A673 (cell line): Measurements from ENCODE around the gene FAM168A. TPM values are rescaled to one million over a fixed set of nuclear protein-coding genes. Genes with fewer than 3 reads are reported as not detected.

Experiments
- BruUV-seq: library from RNA; stranded (reverse); fragments of 400-500 nt; replicated peaks from 2 replicates; lab custom pipeline; 2021; lab: Mats Ljungman, UMichigan
- CTCF ChIA-PET: fragments of 300-600 bp; sonication (Branson Sonifier 250); formaldehyde crosslinking; loops from one replicate; lab custom pipeline; 2022; ENCODE audit warnings: antibody characterized with exemption; lab: Charles Lee
- POLR2A ChIA-PET: fragments of 300-600 bp; sonication (Branson Sonifier 250); formaldehyde crosslinking; loops from one replicate; lab custom pipeline; 2022; ENCODE audit warnings: antibody characterized with exemption; ENCODE audit not compliant: low non-redundant PET; lab: Charles Lee
- DNase-seq: peaks from one replicate; pipeline ENCODE4 v3.0.0-alpha.2; 2015; ENCODE audit warnings: low spot score
- H3K27ac ChIP-seq: fragments of 200-600 bp; sonication (generic); 2 replicates; pipeline ENCODE4 v1.5.1; 2016; ENCODE audit warnings: mixed run types, low read depth, mild to moderate bottlenecking, mixed read lengths, antibody characterized with exemption, low read length; ENCODE audit not compliant: poor library complexity, severe bottlenecking
- H3K27me3 ChIP-seq: fragments of 200-600 bp; sonication (generic); replicated peaks from 2 replicates; pipeline ENCODE4 v1.6.1; 2017; ENCODE audit warnings: mixed run types, low read depth, mild to moderate bottlenecking, mixed read lengths, antibody characterized with exemption, low read length; ENCODE audit not compliant: insufficient read depth, poor library complexity
- H3K36me3 ChIP-seq: fragments of 200-600 bp; sonication (generic); 2 replicates; pipeline ENCODE4 v1.6.1; 2016; ENCODE audit warnings: mixed run types, mild to moderate bottlenecking, mixed read lengths, antibody characterized with exemption, low read length; ENCODE audit not compliant: insufficient read depth, poor library complexity, severe bottlenecking
- H3K4me1 ChIP-seq: fragments of 200-600 bp; sonication (generic); 2 replicates; pipeline ENCODE4 v1.6.1; 2017; ENCODE audit warnings: mixed run types, mild to moderate bottlenecking, mixed read lengths, antibody characterized with exemption, low read length; ENCODE audit not compliant: insufficient read depth, poor library complexity, severe bottlenecking
- H3K4me3 ChIP-seq: fragments of 200-600 bp; sonication (generic); 2 replicates; pipeline ENCODE4 v1.5.1; 2016; ENCODE audit warnings: low read depth, mixed run types, mild to moderate bottlenecking, mixed read lengths, low read length; ENCODE audit not compliant: poor library complexity, severe bottlenecking
- H3K9me3 ChIP-seq: fragments of 200-600 bp; sonication (generic); 2 replicates; pipeline ENCODE4 v1.6.1; 2016; ENCODE audit warnings: mixed run types, low read depth, mild to moderate bottlenecking, mixed read lengths, antibody characterized with exemption, low read length; ENCODE audit not compliant: poor library complexity, severe bottlenecking
- CTCF ChIP-seq: fragments of 300-800, 200-600 bp; sonication (generic); conservative IDR thresholded peaks from 2 replicates; pipeline ENCODE4 v1.5.1; 2017; ENCODE audit warnings: low read depth, mild to moderate bottlenecking, antibody characterized with exemption, low read length, moderate library complexity, mixed read lengths
- EZH2 ChIP-seq: fragments of 200-600 bp; sonication (generic); IDR thresholded peaks from 2 replicates; pipeline ENCODE4 v1.6.1; 2017; ENCODE audit warnings: borderline replicate concordance, low read depth, mild to moderate bottlenecking, mixed read lengths, antibody characterized with exemption, low read length; ENCODE audit not compliant: poor library complexity, severe bottlenecking
- intact Hi-C: fragments of 100-400 bp; cut with micrococcal nuclease; formaldehyde crosslinking; loops from one replicate; pipeline ENCODE4 v1.10.0; 2022; ENCODE audit not compliant: unreplicated experiment
- total RNA-seq: library from RNA; stranded (reverse); gene quantifications from 2 replicates; pipeline ENCODE4 v1.2.3, GENCODE V29; 2021

Gene FAM168A
- total RNA-seq, 1 experiment from 2014 or later = 46.1 TPM

- peak; percentile 67 for DNase-seq
- H3K36me3 ChIP-seq = no peaks in the 10 kb centered on the region
- TF ChIP-seq EZH2 (no peak), CTCF (peak; percentile 99)
- no peak overlapping the region for H3K4me3 ChIP-seq
- no peak overlapping the region for H3K27ac ChIP-seq
- ChIA-PET POLR2A (no interaction called here), CTCF (interaction anchor here (0.6 to 1.9 kb wide), 9 partner anchors 10 to 182 kb away, joined by 3 to 11 read pairs (median 4); partner anchors contain the start of gene FAM168A)
- H3K4me1 ChIP-seq = peaks cover 26% of the 10 kb centered on the region
- intact Hi-C loops = loop anchor here (2.0 to 10.0 kb wide), 4 partner anchors 56 to 182 kb away; partner anchors contain the start of gene FAM168A
- H3K27me3 ChIP-seq = no peaks in the 10 kb centered on the region
- H3K9me3 ChIP-seq = no peaks in the 10 kb centered on the region
- BruUV-seq = no TSS peak
Measured at GRCh38 chr11:73478737-73479347, 119.1 kb downstream of the FAM168A start.

GRCh38 chr11:73477518-73477917, 120.4 kb downstream of the FAM168A start:
- Histone ChIP-seq H3K27ac (no peak overlapping the region), H3K36me3 (no peaks in the 10 kb centered on the region), H3K9me3 (no peaks in the 10 kb centered on the region), H3K4me1 (peaks cover 26% of the 10 kb centered on the region), H3K4me3 (no peak overlapping the region), H3K27me3 (no peaks in the 10 kb centered on the region)
- BruUV-seq = no TSS peak
- intact Hi-C loops = loop anchor here (5.0 to 10.0 kb wide), 3 partner anchors 57 to 147 kb away; partner anchors contain the start of gene FAM168A
- ChIA-PET POLR2A (no interaction called here), CTCF (no interaction called here)
- no peak for TF ChIP-seq EZH2
- no peak for TF ChIP-seq CTCF
- DNase-seq = no peak

GRCh38 chr11:73475549-73476095, 122.3 kb downstream of the FAM168A start:
- TF ChIP-seq CTCF = no peak
- no peak for TF ChIP-seq EZH2
- Histone ChIP-seq H3K36me3 (no peaks in the 10 kb centered on the region), H3K4me3 (no peak overlapping the region), H3K27me3 (no peaks in the 10 kb centered on the region), H3K9me3 (no peaks in the 10 kb centered on the region), H3K4me1 (peaks cover 16% of the 10 kb centered on the region), H3K27ac (no peak overlapping the region)
- ChIA-PET CTCF (no interaction called here), POLR2A (no interaction called here)
- BruUV-seq = no TSS peak
- DNase-seq = no peak
- intact Hi-C loops = loop anchor here (5.0 to 10.0 kb wide), 3 partner anchors 59 to 149 kb away; partner anchors contain the start of gene FAM168A
